NOMO-1 treated with dmso at 0.1 percent for 144 hours (cell line): Measurements from ENCODE around the gene GNG7.
A peak's percentile ranks its signal among the peaks of the same experiment; 100 is the strongest.
"Not testable (repeated sequence)": the region's sequence is repeated elsewhere in the genome, so short reads cannot be mapped to it uniquely, and the experiment has no call there.

Experiments
- DNase-seq: peaks from one replicate; lab custom pipeline; 2025; ENCODE audit not compliant: unreplicated experiment; lab: John Stamatoyannopoulos, UW

Gene GNG7

DNA sequence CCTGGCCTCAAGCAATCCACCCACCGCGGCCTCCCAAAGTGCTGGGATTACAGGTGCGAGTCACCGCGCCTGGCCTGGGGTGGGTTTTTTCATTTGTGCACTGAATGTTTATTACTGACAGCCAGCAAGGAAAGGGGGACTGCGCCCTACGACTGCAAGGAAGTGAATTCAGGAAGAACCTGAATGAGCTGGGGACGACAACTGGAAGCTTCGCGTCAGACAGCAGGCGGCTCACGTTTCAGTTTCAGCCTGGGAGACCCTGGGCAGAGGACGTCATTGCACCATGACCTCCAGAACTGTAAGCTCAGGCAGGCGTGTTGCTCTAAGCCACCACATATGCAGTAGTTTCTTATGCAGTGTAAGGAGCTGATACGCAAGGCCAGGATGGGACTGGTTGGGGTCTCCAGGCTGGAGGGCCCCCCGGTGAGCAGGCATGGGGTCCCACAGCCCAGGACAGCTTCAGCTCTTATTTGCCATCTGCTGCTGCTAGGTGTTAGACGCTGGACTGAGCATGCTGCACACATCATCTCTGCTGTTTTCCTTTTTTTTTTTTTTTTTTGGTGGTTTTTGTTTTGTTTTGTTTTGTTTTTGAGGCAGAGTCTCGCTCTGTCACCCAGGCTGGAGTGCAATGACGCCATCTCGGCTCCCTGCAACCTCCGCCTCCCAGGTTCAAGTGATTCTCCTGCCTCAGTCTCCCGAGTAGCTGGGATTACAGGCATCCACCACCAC is 160.0 kb downstream of the GNG7 start:
- DNase-seq = no peak

- no peak for DNase-seq
Measured at GRCh38 chr19:2540646-2541454, 161.6 kb downstream of the GNG7 start.

DNA sequence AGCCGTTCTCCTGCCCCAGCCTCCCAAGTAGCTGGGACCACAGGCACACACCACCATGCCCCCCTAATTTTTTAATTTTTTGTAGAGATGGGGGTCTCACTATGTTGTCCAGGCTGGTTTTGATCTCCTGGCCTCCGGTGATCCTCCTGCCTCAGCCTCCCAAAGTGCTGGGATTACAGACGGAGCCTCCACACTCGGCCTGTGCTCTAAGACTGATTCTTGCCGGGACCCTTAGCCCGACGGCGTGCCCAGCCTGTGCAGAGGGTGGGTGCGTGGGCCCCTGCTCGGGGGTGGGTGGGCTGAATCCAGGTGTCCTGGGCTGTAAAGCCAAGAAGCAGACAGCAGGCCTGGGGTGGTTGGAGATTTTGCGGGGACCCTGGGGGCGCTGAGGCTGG is 162.2 kb downstream of the GNG7 start:
- no peak for DNase-seq

- no peak for DNase-seq
Measured at GRCh38 chr19:2538096-2538757, 164.3 kb downstream of the GNG7 start.

- not testable (repeated sequence) for DNase-seq
Measured at GRCh38 chr19:2537584-2537983, 164.9 kb downstream of the GNG7 start.

- no peak for DNase-seq
Measured at GRCh38 chr19:2536461-2536860, 166.0 kb downstream of the GNG7 start.

GRCh38 chr19:2534423-2535013 is 168.0 kb downstream of the GNG7 start:
- no peak for DNase-seq

DNA sequence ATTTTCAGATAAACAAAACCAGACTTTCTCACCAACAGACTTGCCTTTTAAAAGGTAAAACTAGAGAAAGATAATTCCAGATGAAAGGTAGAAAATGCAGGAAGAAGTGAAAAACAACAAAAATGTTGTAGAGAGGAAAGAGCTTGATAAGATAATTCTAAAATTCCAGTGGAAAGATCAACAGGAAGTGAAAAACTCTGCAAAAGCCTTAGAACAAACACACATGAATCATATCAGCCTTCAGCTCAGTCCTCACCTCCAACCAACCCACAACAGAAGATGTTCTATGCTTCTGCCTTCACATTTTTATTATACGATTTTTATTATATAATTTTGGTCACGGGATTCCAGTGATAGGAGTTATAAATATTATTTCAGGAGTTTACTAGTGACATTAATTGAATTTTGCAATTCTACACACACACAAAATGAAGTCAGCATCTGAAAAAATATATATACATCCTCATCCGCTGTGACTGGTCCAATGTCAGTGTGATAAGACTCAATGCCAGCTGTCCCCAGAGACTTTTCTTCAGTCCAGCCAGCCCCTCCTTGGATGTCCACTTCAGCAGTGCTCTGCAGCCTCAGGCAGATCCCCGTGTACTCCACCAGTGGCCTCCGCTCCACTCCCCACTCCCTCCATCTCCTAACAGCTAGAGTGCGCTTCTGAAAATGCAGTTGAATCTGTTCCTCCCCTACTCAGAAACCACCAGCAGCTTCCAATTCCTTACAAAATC is 168.6 kb downstream of the GNG7 start:
- no peak for DNase-seq

- no peak for DNase-seq
Measured at GRCh38 chr19:2533072-2533425, 169.4 kb downstream of the GNG7 start.

DNA sequence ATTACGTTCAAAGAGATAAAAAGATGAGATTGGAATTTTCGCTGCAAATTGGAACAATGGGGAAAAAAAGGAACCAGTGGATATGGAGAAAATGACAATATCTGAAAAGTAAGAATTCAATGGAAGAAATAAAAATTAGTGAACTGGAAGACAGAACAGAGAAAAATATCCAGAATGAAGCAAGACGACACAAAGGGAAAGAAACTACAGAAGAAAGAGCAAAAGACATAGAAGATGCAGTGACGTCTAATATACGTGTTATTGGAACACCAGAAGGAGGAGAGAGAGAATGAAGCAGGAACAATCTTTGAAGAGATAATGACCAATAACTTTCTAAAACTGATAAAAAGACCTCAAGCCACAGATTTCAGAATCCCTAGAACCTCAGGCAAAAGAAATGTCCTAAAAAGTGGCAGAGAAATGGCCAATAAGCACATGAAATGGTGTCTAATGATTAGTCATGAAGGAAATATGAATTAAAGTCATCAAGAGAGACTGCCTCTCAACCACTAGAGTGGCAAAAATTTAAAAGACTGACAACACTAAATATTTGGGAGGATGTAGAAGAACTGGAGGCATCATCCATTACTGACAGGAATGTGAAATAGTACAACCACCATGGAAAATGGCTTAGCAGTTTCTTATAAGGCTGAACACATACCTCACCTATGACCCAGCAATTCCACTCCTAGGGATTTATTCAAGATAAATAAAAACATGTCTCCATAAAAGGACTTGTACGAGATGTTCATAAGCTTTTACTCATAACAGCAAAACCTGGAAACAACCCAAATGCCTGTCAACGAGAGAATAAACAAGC is 170.0 kb downstream of the GNG7 start:
- no peak for DNase-seq

DNA sequence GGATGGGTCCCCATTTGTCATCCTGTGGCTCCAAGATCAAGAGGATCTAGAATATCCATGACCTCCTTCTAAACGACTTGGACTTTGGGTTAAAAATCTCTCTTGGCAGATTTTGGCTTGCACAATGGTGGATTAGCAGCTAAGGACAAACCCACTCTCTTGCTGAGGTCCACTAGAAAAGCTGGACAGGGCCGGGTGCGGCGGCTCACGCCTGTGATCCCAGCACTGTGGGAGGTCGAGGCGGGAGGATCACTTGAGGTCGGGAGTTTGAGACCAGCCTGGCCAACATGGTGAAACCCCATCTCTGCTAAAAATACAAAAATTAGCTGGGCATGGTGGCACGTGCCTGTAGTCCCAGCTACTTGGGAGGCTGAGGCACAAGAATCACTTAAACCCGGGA is 172.6 kb downstream of the GNG7 start:
- DNase-seq = not testable (repeated sequence)

- no peak for DNase-seq
Measured at GRCh38 chr19:2529473-2529918, 173.0 kb downstream of the GNG7 start.

DNA sequence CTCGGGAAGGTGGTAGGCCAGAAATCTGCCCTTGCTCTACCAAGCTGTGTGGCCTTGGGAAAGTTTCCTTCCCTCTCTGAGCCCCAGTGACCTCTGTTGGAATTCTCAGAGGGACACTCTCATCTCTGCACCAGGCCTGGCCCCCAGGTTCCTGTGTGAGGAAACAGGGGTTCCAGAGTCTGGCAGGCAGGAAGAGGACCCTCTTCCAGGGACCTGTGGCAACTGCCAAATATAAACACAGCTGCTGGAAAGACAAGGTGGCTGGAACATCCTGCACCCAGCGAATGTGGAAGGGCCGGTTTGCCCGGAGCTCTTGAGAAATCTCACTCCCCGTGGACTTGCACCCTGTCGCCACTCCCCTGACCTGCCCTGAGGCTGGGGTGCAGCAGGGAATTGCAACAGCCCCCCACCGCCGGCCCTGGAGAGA is 173.8 kb downstream of the GNG7 start:
- no peak for DNase-seq

DNA sequence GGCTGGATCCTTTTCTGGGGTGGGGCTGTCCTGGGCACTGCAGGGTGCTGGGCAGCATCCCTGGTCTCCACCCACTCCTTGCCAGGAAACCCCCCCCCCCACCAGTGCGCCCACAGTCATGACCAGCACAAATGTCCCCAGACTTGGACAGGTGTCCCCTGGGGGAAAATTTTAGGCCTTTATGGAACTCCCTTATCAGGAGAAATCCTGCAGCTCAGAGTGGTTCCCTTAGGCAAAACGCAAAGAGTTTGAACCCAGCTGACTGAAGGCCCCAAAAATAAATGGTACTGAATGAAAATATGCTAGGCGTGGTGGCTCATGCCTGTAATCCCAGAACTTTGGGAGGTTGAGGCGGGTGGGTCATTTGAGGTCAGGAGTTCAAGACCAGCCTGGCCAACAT is 174.8 kb downstream of the GNG7 start:
- DNase-seq = no peak

- no peak for DNase-seq
Measured at GRCh38 chr19:2527171-2527570, 175.3 kb downstream of the GNG7 start.

DNA sequence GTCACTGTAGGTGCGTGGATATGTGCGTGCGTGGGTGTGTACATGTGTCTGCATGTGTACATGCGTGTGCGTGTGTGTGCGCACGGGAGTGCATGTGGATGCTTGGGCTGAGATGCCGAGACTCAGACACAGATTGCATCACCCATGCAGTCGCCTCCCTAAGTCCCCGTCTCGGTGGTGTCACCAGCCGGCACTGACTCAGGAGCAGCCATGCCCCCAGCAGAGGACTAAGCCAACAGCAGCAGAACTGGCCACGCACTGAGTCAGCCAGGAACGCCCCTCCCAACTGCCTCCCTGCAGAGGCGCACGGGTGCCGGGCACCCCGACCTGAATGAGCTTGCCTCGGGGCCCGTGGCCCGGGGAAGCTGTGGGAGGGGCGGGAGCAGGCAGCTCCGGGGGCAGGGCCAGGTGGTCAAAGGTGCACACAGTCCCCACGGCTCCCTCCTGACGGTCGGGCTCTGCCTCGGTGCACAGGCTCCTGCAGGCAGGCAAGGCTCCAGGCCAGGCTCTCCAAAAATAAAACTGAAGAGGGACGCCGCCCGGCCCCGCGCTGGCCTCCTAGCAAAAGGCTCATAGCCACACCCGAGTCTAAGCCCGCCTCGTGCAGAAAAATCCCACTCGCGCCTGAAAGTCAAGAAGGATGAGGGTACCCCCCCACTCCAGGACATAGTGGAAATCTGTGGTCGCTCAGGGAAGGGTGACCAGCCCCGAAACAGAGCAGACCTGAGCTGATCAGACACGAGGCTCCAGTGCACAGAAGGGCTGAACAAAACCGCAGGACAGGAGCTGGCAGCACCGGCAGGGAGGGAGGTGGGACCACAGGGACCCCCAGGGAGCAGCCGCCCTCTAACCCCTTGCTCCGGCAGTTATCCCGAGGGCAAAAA is 177.4 kb downstream of the GNG7 start:
- peak; percentile 81 for DNase-seq

GRCh38 chr19:2524361-2524839 is 178.1 kb downstream of the GNG7 start:
- no peak for DNase-seq

DNA sequence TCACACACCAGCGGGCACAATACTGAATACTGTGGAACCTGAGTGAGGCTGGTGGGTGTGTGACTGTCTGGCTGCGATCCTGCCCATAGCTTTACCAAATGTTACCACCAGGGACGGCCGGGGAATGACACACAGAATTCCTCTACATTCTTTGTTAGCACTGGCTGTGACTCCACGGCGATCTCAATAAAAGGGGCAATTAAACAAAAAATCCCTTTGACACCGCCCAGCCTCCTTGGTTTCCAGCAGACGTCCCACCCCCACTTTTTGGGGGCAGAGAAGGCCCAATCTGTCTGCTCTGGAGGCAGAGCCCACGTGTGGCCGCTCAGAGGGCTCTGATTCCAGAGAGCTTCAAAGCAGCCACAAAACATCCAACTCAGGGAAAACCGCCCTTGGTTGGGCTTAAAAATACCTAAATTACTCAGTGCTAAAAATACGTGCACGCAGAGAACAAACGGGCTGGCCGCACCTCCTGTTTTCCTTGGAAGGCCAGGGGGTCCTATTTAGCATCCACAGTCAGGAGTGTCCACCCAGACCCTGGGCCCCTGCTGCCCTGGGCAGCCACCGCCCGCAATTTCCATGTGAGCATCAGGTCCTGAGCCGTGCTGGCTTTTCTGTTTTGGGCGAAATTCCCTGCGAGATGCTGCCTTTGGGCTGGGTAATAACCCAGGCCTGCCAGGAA is 178.7 kb downstream of the GNG7 start:
- DNase-seq = no peak
